Measurements from ENCODE around the gene MAPRE2. TPM values are rescaled to one million over a fixed set of nuclear protein-coding genes. Genes with fewer than 3 reads are reported as not detected.
"Not testable (repeated sequence)": the region's sequence is repeated elsewhere in the genome, so short reads cannot be mapped to it uniquely, and the experiment has no call there.

MAPRE2 gene
- total RNA-seq, 1 donor from 2014 or later, result 17.1 TPM

DNA sequence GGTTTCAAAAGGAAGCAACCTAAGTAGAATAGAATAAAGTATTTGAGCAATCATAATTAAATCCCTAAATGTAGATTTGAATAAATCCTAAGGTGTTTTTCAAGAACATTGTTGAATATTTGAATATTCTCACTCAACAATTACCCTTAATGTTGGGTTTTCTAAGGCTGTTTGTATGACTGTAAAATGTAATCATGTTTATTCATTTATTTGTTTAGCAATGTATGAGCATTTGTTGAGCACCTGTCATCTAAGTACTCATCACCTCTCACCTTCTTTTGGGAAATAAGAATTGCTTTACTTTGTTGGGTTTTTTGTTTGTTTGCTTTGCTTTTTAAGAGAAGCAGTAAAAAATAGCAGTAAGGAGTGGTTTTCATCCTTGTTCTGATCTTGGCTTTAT, 66.0 kb downstream of the MAPRE2 start:
- no peak overlapping the region for H3K27ac Mint-ChIP-seq
- no peak for DNase-seq (ENCODE audit: low spot score in 2 of 2, unreplicated experiment in 2 of 2)
- H3K36me3 Mint-ChIP-seq, result peaks cover 26% of the 10 kb centered on the region
- TF ChIP-seq, protein P1, sequence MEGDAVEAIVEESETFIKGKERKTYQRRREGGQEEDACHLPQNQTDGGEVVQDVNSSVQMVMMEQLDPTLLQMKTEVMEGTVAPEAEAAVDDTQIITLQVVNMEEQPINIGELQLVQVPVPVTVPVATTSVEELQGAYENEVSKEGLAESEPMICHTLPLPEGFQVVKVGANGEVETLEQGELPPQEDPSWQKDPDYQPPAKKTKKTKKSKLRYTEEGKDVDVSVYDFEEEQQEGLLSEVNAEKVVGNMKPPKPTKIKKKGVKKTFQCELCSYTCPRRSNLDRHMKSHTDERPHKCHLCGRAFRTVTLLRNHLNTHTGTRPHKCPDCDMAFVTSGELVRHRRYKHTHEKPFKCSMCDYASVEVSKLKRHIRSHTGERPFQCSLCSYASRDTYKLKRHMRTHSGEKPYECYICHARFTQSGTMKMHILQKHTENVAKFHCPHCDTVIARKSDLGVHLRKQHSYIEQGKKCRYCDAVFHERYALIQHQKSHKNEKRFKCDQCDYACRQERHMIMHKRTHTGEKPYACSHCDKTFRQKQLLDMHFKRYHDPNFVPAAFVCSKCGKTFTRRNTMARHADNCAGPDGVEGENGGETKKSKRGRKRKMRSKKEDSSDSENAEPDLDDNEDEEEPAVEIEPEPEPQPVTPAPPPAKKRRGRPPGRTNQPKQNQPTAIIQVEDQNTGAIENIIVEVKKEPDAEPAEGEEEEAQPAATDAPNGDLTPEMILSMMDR (IDR thresholded peaks at IDR 0.05; ENCODE audit: unreplicated experiment), result no peak
- H3K4me1 Mint-ChIP-seq, result no peaks in the 10 kb centered on the region
- H3K27me3 Mint-ChIP-seq (ENCODE audit: low read depth), result no peaks in the 10 kb centered on the region
- no peak overlapping the region for H3K4me3 Mint-ChIP-seq
- H3K9me3 Mint-ChIP-seq, result peaks cover 29% of the 10 kb centered on the region

DNA sequence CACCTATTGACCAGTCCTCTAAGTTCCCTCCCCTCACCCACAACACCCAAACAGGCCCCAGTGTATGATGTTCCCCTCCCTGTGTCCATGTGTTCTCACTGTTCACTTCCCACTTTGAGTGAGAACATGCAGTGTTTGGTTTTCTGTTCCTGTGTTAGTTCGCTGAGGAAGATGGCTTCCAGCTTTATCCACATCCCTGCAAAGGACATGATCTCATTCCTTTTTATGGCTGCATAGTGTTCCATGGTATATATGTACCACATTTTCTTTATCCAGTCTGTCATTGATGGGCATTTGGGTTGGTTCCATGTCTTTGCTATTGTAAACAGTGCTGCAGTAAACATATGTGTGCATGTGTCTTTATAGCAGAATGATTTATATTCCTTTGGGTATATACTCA, 66.9 kb downstream of the MAPRE2 start:
- DNase-seq (ENCODE audit: low spot score in 2 of 2, unreplicated experiment in 2 of 2); H3K4me3 Mint-ChIP-seq; H3K27me3 Mint-ChIP-seq (ENCODE audit: low read depth); H3K4me1 Mint-ChIP-seq; H3K27ac Mint-ChIP-seq: not testable (repeated sequence)
- Mint-ChIP-seq H3K36me3 (peaks cover 26% of the 10 kb centered on the region), H3K9me3 (peaks cover 34% of the 10 kb centered on the region)

DNA sequence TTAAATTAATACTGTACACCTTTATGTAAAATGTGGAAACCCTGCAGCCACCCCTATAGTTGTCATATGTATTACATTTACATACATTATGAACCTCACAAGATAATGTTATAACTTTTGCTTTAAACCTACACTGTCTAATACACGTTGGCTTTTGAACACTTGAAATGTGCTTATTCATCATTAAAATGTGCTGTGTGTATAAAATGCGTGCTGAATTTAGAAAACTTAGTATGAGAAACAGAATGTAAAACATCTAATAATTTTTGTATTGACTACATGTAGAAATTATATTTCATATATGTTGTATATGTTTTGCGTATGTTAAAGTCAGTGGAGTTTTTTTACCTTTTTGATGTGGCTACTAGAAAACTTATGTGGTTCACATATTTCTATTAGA, 68.8 kb downstream of the MAPRE2 start:
- no peak overlapping the region for H3K4me3 Mint-ChIP-seq
- DNase-seq (ENCODE audit: low spot score in 2 of 2, unreplicated experiment in 2 of 2), result no peak
- H3K4me1 Mint-ChIP-seq, result no peaks in the 10 kb centered on the region
- TF ChIP-seq, protein P1 (IDR thresholded peaks at IDR 0.05; ENCODE audit: unreplicated experiment), result no peak
- H3K36me3 Mint-ChIP-seq, result peaks cover 26% of the 10 kb centered on the region
- no peaks in the 10 kb centered on the region for H3K27me3 Mint-ChIP-seq (ENCODE audit: low read depth)
- H3K9me3 Mint-ChIP-seq, result peaks cover 34% of the 10 kb centered on the region
- H3K27ac Mint-ChIP-seq, result no peak overlapping the region

DNA sequence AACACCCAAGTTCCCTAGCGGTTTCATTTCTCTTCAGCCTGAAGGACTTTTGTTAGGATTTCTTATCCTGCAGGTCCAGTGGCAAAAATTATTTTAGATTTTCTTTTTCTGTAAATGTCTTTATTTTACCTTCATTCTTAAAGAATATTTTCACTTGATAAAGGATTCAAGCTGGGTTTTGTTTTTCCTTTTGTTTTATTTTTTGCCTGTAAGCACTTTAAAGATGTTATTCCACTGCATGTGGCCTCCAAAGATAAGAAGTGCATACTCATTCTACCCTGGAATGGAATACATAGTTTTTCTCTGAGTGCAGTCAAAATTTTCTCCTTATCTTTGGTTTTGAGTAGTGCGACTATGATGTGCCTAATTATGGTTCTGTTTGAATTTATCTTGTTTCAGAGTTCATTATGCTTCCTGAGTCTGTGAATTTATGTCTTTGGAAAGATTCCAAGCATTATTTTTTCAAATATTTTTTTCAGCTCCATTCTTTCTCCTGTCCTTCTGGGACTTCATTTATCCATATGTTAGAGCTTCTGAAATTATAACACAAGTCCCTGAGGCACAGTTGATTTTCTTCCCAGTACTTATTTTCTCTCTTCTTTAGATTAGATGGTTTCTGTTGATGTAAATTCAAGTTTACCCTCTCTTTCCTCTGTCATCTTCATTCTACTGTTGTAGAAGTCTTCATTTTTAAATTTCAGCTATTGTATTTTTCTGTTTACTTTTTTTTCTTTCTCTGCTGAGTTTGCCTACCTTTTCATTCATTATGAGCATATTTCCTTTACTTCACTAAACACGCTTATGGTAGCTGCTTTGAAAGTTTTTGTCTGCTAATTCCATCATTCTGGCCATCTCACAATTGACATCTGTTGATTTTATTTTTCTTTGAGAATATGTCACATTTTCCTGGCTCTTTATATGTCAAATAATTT, 69.6 kb downstream of the MAPRE2 start:
- H3K27ac Mint-ChIP-seq, result no peak overlapping the region
- H3K36me3 Mint-ChIP-seq, result peaks cover 26% of the 10 kb centered on the region
- TF ChIP-seq, protein P1 (IDR thresholded peaks at IDR 0.05; ENCODE audit: unreplicated experiment), result no peak
- peaks cover 34% of the 10 kb centered on the region for H3K9me3 Mint-ChIP-seq
- no peaks in the 10 kb centered on the region for H3K27me3 Mint-ChIP-seq (ENCODE audit: low read depth)
- H3K4me3 Mint-ChIP-seq, result no peak overlapping the region
- DNase-seq (ENCODE audit: low spot score in 2 of 2, unreplicated experiment in 2 of 2), result no peak
- H3K4me1 Mint-ChIP-seq, result no peaks in the 10 kb centered on the region

DNA sequence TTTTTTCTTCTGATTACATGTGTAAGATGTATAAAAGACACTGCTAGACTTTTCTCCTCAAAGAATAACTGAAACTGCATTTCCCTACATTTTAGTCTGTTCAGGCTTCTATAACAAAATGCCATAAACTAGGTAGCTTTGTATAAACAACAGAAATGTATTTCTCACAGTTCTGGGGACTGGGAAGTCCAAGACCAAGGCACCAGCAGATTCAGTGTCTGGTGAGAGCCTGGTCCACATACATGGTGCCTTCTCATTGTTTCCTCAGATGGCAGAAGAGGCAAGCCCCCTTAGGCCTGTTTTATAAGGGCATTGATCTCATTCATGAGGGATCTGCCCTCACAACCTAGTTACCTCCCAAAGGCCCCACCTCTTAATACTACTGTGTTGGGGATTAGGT, 71.5 kb downstream of the MAPRE2 start:
- H3K4me1 Mint-ChIP-seq, result no peaks in the 10 kb centered on the region
- peaks cover 34% of the 10 kb centered on the region for H3K9me3 Mint-ChIP-seq
- TF ChIP-seq, protein P1 (IDR thresholded peaks at IDR 0.05; ENCODE audit: unreplicated experiment), result no peak
- no peaks in the 10 kb centered on the region for H3K27me3 Mint-ChIP-seq (ENCODE audit: low read depth)
- H3K36me3 Mint-ChIP-seq, result peaks cover 26% of the 10 kb centered on the region
- H3K4me3 Mint-ChIP-seq, result no peak overlapping the region
- no peak overlapping the region for H3K27ac Mint-ChIP-seq
- no peak for DNase-seq (ENCODE audit: low spot score in 2 of 2, unreplicated experiment in 2 of 2)

DNA sequence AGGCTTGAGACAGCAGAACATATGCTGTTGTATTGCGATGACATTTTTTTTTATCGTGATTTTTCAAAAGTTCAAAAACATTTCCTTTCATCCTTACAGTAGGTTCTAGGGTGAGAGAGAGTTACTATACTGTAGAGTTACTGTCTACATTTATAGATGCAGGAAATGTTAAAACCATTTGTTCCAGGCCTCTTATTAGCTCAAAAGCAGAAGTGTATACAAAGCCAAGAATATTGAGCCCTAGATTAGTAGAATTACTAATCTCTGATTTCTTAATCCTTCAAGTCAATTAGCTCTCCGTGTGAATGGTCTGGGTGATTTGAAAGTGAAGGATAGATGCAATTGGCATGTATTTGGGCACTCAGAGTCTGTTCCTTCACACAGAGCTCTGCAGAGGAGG, 73.1 kb downstream of the MAPRE2 start:
- no peak overlapping the region for H3K4me3 Mint-ChIP-seq
- peaks cover 14% of the 10 kb centered on the region for H3K36me3 Mint-ChIP-seq
- TF ChIP-seq, protein P1 (IDR thresholded peaks at IDR 0.05; ENCODE audit: unreplicated experiment), result no peak
- peaks cover 27% of the 10 kb centered on the region for H3K9me3 Mint-ChIP-seq
- no peaks in the 10 kb centered on the region for H3K4me1 Mint-ChIP-seq
- DNase-seq (ENCODE audit: low spot score in 2 of 2, unreplicated experiment in 2 of 2), result no peak
- no peaks in the 10 kb centered on the region for H3K27me3 Mint-ChIP-seq (ENCODE audit: low read depth)
- no peak overlapping the region for H3K27ac Mint-ChIP-seq
